Glomerular visceral epithelial cell (primary cell): ENCODE measurements around the gene TRAPPC11.
"Not testable (repeated sequence)": the region's sequence is repeated elsewhere in the genome, so short reads cannot be mapped to it uniquely, and the experiment has no call there.

ENCODE experiments used
- DNase-seq: peaks from one replicate; pipeline ENCODE4 v3.0.0-alpha.2; 2016; ENCODE audit errors: extremely low spot score

Gene TRAPPC11

DNA sequence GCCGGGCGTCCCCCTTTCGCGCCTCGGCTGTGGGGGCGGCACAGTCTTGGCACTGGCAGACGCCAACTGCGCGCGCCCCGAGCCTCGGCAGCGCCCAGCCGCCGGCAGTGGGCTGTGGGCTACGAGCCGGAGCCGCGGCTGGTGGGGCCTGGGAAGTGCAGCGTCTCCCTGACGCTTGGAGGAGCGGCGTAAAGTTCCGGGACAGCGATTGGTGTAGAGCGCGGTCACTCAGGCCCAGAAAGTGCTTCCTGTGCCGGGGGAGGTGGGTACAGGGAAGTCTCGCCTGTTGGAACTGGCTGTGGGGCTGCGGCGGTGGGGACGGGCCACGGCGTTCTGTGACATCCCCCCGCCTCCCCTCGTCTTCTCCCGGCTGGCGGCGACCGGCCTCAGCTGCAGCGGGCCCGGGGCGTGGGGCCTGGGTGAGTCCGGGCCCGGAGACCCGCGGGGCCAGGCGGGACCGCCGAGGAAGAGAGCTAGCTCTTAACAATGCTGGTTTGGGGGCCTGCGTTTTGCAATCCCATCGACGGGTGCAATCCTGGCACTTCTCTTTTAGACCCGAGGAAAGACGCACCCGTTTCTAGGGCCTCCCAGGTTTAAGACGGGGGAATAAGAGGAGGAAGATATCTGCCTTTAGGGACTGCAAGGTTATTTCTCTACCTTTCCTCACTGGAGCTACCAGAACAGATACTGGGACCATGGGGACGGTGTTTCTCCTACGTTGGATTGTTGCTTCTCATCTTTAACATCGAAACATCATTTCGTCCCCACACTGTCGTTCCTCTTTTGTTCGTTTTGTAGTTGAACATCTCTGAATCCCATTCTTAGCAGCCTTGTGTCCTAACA, at the start of gene TRAPPC11, which contains the start of gene RWDD4:
Gene TRAPPC11, plus strand, starts transcription at position 265 of the 843 bp plus-strand sequence. CDS start 4,575 bp downstream, outside the sequence.
Gene RWDD4, minus strand, starts transcription at position 157 of the 843 bp plus-strand sequence. CDS start 233 bp downstream, outside the sequence.
- DNase-seq = peak; percentile 98

DNA sequence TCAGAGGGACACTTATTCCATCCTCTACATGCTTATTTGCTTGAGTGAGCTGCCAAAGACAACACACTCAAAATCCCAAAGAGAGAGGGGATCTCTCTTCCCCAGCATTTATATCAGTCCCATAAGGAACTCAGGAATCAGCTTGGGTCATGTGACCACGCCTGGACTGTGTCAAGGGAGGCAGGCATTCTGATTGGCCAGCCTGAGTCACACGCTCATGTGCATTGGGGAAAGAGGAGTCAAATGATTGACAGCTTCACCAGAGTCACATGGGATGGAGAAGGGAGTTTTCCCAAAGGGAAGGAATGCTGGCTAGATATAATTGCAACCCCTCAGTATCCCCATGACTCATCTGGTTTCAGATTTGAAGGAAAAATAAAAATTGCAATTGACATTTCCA, 49.1 kb upstream of the TRAPPC11 start:
- DNase-seq = peak; percentile 29

DNA sequence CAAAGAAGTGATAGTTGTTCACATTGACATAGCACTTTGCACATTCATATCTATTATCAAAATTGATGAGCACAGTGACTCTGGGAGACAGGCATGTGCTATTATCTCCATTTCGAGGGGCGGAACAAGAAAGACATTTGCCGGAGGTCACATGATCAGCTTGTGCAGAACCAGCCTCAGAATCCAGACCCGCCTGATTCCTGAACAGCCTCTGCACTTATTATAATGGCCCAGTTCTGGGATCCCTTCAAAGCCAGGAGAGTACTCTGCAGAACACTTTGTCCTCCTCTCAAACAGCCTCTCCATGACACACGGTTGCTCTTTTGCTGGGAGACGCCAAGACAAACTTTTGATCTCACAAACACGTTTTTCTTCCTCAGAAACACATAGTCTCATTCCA, 48.5 kb upstream of the TRAPPC11 start:
- no peak for DNase-seq

DNA sequence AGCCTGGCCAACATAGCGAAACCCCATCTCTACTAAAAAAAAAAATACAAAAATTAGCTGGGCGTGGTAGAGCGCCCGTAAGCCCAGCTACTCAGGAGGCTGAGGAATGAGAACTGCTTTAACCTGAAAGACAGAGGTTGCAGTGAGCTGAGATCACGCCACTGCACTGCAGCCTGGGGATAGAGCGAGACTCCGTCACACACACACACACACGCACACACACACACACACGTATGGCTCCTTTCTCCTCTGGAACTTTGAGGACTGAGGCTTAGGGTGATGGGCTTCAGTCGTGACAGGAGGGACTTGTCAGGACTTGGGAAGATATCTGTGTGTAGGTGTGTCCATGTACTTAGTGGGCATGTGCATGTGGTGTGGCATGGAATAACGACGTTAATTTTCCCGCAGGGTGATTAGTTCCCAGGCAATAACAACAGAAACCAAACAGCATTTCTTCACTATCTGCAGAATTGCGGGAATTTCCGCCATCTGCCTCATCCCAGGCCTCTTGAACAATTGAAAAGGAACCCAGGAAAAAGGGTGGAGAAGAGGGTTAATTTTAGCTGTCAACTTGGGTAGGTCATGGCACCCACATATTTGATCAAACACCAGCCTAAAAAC, 47.8 kb upstream of the TRAPPC11 start:
- no peak for DNase-seq

- no peak for DNase-seq
These were observed 46.5 kb upstream of the TRAPPC11 start for GRCh38 chr4:183612329-183613250.

- DNase-seq = no peak
These were observed 42.0 kb upstream of the TRAPPC11 start for GRCh38 chr4:183617075-183617474.

GRCh38 chr4:183618681-183619080, 40.4 kb upstream of the TRAPPC11 start:
- DNase-seq = no peak

DNA sequence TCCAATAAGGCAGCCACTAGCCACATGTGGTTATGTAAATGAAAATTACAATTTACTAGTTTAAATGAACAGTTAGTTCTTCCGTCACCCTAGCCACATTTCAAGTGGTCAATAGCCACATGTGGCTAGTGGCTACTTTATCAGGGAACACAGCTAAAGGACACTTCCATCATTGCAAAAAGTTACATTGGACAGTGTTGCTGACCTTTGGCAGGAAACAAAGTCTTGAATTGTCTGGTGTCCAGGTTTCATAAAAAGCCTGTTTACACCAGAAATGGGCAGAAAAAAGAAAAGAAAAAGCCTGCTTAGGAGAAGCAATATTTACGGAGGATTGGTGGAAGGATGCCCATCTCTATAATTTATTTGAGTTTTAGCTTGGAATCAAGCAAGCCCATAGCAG, 38.7 kb upstream of the TRAPPC11 start:
- DNase-seq = no peak

- no peak for DNase-seq
These were observed 37.2 kb upstream of the TRAPPC11 start for GRCh38 chr4:183621875-183622274.

DNA sequence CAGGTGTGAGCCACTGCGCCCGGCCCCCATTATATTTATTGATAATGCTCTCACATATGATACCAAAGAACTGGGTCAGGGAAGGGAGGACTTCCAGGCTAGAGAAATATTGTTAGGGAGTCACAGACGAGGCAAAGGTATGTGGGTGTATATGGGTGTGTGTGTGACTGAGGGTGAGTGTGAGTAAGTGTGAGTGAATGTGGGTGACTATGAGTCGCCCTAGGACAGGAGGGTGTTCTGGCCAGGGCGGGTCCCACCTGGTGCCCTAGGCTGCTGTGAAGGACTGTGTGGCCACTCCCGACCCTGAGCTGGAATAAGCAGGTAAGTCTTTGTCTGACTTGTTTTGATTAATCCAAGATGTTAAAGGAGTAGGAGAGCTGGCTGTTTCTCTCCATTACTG, 34.5 kb upstream of the TRAPPC11 start:
- no peak for DNase-seq

DNA sequence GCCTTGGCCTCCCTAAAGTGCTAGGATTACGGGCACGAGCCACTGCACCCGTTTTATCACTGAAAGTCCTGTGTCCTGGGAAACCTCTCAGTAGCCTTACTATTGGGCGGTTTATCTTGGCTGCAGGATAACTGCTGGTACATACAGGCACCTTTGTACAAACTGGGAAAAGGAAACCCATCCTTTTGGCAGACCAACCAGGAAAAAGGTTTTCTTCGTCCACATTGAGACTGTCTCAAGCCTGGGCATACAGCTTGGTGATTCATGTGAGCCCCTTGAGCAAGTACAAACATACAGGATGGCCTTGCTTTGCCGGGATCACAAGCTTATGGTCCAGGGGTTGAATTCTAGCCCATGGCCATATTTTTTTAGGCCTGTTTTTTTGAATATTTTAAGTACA, 32.9 kb upstream of the TRAPPC11 start:
- DNase-seq = no peak

GRCh38 chr4:183627286-183627685, 31.8 kb upstream of the TRAPPC11 start:
- DNase-seq = not testable (repeated sequence)

DNA sequence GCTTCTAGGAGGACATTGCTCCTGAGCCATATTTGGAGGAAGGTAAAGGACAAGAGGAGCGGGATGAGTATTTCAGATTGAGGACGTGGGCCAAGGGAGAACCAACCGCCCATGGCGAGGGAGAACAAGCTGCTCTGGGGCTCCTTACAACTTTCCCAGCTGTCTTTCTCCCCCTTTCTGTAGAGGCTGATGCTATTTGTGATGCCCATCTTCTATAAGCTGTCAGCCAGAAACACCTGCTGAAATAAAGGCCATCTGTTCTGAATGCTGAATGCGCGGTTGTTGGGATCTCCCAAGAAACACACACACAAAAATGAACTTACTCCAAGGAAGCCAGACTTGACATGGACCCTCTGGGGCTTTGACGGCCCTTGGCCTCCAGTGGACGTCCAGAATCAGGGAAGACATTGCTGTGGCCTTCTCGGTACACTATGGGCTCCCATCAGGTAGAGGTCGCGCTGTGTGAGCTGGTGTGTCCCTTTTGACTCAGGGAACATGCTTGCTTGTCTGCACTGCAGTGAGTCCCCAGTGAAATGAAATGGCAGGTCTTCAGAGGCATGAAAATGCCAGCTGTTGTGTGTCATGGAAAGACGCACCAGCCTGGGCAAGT, 31.0 kb upstream of the TRAPPC11 start:
- DNase-seq = no peak

- DNase-seq = no peak
These were observed 27.4 kb upstream of the TRAPPC11 start for GRCh38 chr4:183631577-183632198.

DNA sequence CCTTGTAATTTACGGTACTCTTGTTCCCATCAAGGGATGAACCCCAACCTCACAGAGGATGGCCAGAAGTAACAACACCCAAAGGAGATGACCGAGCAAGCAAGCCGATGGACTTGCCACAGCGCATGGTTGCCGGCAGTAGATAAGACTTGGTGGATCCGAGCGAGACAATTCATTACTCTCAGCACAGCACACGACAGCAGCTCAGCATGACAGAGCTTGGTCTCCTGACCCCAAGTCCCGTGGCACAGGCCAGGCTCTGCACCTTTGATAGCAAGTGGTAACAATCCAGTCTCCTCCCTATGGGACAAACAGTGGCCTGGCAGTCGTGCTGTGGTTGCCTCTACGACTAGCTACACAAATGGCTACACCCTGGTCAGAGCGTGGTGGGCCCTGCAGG, 26.4 kb upstream of the TRAPPC11 start:
- DNase-seq = no peak

DNA sequence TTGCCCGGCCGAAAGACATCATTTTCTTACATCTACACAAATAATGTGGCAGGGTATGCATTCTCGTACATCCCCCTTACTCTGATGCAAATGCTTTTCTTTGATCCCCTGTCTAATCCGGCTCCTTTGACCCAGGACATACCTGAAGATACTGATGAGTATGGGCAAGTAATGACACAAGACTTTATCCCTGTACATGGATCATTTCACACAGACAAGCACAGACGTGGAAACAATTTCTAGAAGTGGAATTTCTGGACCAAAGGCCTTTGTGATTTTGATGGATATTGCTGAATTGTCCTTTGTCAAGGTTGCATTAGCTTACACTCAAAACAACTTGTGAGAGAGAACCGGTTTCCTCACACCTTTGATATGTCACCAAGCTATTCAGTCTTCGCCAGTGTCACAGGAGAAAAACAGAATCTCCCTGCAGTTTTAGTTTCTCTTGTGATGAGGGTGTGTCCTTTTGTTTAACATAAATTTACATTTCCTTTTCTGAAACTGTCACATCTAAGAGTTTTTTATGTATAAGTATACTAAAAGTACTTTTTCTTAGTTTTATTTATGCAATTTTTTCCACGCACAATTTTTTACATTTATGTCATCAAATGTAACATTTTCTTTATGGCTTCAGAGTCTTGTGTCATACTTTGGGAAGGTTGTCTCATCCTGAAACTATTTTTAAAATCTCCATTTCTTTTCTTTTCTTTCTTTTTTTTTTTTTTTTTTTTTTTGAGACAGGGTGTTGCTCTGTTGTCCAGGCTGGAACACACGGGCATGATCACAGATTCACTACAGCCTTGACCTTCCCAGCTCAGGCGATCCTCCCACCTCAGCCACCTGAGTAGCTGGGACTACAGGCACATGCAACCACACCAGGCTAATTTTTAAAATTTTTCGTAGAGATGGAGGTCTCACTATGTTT, 25.4 kb upstream of the TRAPPC11 start:
- no peak for DNase-seq

DNA sequence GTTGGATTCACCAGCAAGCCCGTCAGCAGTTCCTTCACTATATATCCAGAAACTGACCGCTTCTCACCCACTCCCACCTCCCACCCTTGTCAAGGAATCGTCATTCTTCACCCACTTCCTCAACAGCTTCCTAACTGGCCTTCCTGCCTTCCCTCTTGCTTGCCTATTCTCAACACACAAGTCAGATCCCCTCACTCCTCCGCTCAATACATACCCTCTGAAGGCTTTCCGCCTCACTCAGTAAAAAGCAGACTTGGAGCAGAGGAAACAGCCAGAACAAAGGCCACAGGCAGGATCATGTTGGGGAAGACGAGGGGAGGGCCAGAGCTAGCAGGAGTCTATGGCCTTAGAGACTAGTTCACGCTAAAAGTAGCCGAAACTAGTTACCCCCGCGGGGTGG, 23.8 kb upstream of the TRAPPC11 start:
- no peak for DNase-seq

- DNase-seq = no peak
These were observed 23.4 kb upstream of the TRAPPC11 start for GRCh38 chr4:183635741-183636140.

- DNase-seq = no peak
These were observed 22.6 kb upstream of the TRAPPC11 start for GRCh38 chr4:183636503-183636902.

DNA sequence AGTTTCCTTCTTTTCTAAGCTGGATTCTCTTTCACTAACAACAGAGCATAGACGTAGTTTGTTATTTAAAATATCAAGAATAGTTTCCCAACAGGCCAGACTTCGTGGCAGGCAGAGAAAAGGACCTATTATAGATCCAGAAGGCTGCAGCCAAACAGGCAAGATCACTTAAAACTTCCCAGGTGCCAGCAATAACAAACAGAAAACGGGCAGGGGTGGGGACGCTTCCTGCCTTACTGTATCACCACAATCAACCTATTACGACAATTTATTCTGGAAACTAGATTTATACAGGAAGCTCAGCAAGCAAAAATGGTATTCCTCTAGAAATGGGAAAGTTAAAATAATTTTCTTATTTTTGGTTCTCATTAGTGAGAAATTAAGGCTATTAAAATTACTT, 22.2 kb upstream of the TRAPPC11 start:
- DNase-seq = no peak
